Neuronal stem cell (in vitro differentiated cells): ENCODE measurements around the gene ABCB9.

ENCODE experiments used
- DNase-seq: peaks from one replicate; pipeline ENCODE4 v3.0.0-alpha.2; 2013; ENCODE audit warnings: low spot score
- H2AFZ ChIP-seq: one replicate; pipeline ENCODE4 v1.6.1; 2013; ENCODE audit warnings: mild to moderate bottlenecking, low read length, inconsistent platforms
- H2AK5ac ChIP-seq: 2 replicates; pipeline ENCODE4 v1.6.1; 2013; ENCODE audit warnings: low read depth, mild to moderate bottlenecking, inconsistent platforms, low read length, moderate library complexity, mixed read lengths
- H2BK120ac ChIP-seq: 2 replicates; pipeline ENCODE4 v1.6.1; 2013; ENCODE audit warnings: low read depth, mild to moderate bottlenecking, inconsistent platforms, low read length, moderate library complexity, mixed read lengths
- H2BK12ac ChIP-seq: one replicate; pipeline ENCODE4 v1.6.1; 2013; ENCODE audit warnings: low read length, inconsistent platforms
- H2BK15ac ChIP-seq: 2 replicates; pipeline ENCODE4 v1.6.1; 2013; ENCODE audit warnings: mild to moderate bottlenecking, low read length, inconsistent platforms, mixed read lengths
- H2BK5ac ChIP-seq: one replicate; pipeline ENCODE4 v1.6.1; 2013; ENCODE audit warnings: inconsistent platforms, mild to moderate bottlenecking, low read length, moderate library complexity
- H3K14ac ChIP-seq: one replicate; pipeline ENCODE4 v1.6.1; 2013; ENCODE audit warnings: low read length, inconsistent platforms
- H3K18ac ChIP-seq: 2 replicates; pipeline ENCODE4 v1.6.1; 2013; ENCODE audit warnings: low read length, inconsistent platforms
- H3K23ac ChIP-seq: 2 replicates; pipeline ENCODE4 v1.6.1; 2013; ENCODE audit warnings: low read depth, mild to moderate bottlenecking, mixed read lengths, low read length, inconsistent platforms; ENCODE audit not compliant: poor library complexity
- H3K27ac ChIP-seq: replicated peaks from 3 replicates; pipeline ENCODE4 v1.5.1; 2013; ENCODE audit warnings: low read length, inconsistent platforms
- H3K27me3 ChIP-seq, 3 experiments: 2 replicates each; pipeline ENCODE4 v1.6.1; 2013; ENCODE audit warnings: low read length in 3 of 3, mild to moderate bottlenecking in 2 of 3, inconsistent platforms in 1 of 3, low read depth in 1 of 3, mixed read lengths in 1 of 3, moderate library complexity in 1 of 3; ENCODE audit not compliant: control insufficient read depth in 3 of 3, insufficient read depth in 3 of 3
- H3K36me3 ChIP-seq, 2 donors: replicated peaks in 1 of 2; 2 replicates each; pipeline ENCODE4 v1.6.1; 2013; ENCODE audit warnings: low read length in 2 of 2; ENCODE audit not compliant: control insufficient read depth in 2 of 2, insufficient read depth in 2 of 2
- H3K4ac ChIP-seq: 2 replicates; pipeline ENCODE4 v1.6.1; 2013; ENCODE audit warnings: inconsistent platforms, mild to moderate bottlenecking, low read length, moderate library complexity
- H3K4me1 ChIP-seq, 2 donors: 1 replicate in 1 of 2; 2 replicates in 1 of 2; pipeline ENCODE4 v1.6.1; 2013; ENCODE audit warnings: low read length in 2 of 2, low read depth in 1 of 2; ENCODE audit not compliant: control insufficient read depth in 2 of 2, insufficient read depth in 1 of 2
- H3K4me2 ChIP-seq: one replicate; pipeline ENCODE4 v1.6.1; 2013; ENCODE audit warnings: mild to moderate bottlenecking, low read length, inconsistent platforms; ENCODE audit not compliant: insufficient read depth, poor library complexity, severe bottlenecking
- H3K4me3 ChIP-seq, 2 donors: 2 replicates each; pipeline ENCODE4 v1.5.1; 2013; ENCODE audit warnings: low read length in 2 of 2, mild to moderate bottlenecking in 2 of 2, inconsistent platforms in 1 of 2, moderate library complexity in 1 of 2
- H3K79me1 ChIP-seq: one replicate; pipeline ENCODE4 v1.6.1; 2013; ENCODE audit warnings: low read depth, mild to moderate bottlenecking, inconsistent platforms, low read length, moderate library complexity
- H3K9ac ChIP-seq: one replicate; pipeline ENCODE4 v1.6.1; 2013; ENCODE audit warnings: mild to moderate bottlenecking, low read depth, low read length, inconsistent platforms; ENCODE audit not compliant: poor library complexity
- H3K9me3 ChIP-seq, 2 donors: replicated peaks in 1 of 2; 2 replicates each; pipeline versions ENCODE3 to v1.6.1; 2013; ENCODE audit warnings: low read length in 2 of 2, mild to moderate bottlenecking in 2 of 2, inconsistent platforms in 1 of 2, low read depth in 1 of 2, mixed read lengths in 1 of 2, moderate library complexity in 1 of 2; ENCODE audit not compliant: control insufficient read depth in 2 of 2, insufficient read depth in 1 of 2
- H4K8ac ChIP-seq: one replicate; pipeline ENCODE4 v1.6.1; 2013; ENCODE audit warnings: low read depth, mild to moderate bottlenecking, inconsistent platforms, low read length, moderate library complexity
- H4K91ac ChIP-seq: one replicate; pipeline ENCODE4 v1.6.1; 2013; ENCODE audit warnings: low read length, low read depth, mild to moderate bottlenecking, inconsistent platforms; ENCODE audit not compliant: poor library complexity
- WGBS, 2 donors: extraction: QIAGEN DNeasy Blood & Tissue Kit; methylation state at CpG; one replicate each; pipeline ENCODE4 v1.1.7; 2013; ENCODE audit warnings: missing lambda C conversion rate in 2 of 2, mixed read lengths in 1 of 2; ENCODE audit not compliant: insufficient read length in 2 of 2, insufficient replicate concordance in 1 of 2; ENCODE audit errors: extremely low coverage in 2 of 2; 5-methylcytosine and 5-hydroxymethylcytosine counted together

ABCB9 gene

GRCh38 chr12:122978507-122978955, 12.3 kb upstream of the ABCB9 start:
- DNase-seq: no peak
- no peak overlapping the region for H3K4ac ChIP-seq
- H3K4me1 ChIP-seq: peaks cover 18 to 39% of the 10 kb centered on the region in 2 donors
- no CpG with 5 or more reads among the region's 21 CpGs for WGBS, 2 donors
- H2BK120ac ChIP-seq: no peak overlapping the region
- no peaks in the 10 kb centered on the region for H3K9me3 ChIP-seq
- H3K23ac ChIP-seq: peak overlapping the region; percentile 36
- H3K18ac ChIP-seq: peak overlapping the region; percentile 42
- H4K8ac ChIP-seq: no peak overlapping the region
- peak overlapping the region; percentile 14 for H2AK5ac ChIP-seq
- H2BK15ac ChIP-seq: no peak overlapping the region
- H3K27ac ChIP-seq: no peak overlapping the region
- H4K91ac ChIP-seq: no peak overlapping the region
- H3K4me3 ChIP-seq: no peak overlapping the region
- H3K4me2 ChIP-seq: no peak overlapping the region
- peak overlapping the region; percentile 50 for H2BK12ac ChIP-seq
- no peak overlapping the region for H3K14ac ChIP-seq
- no peak overlapping the region for H3K9ac ChIP-seq
- no peak overlapping the region for H2BK5ac ChIP-seq
- no peak overlapping the region for H2AFZ ChIP-seq
- peaks cover 17% of the 10 kb centered on the region for H3K79me1 ChIP-seq
- H3K36me3 ChIP-seq: peaks cover 16 to 48% of the 10 kb centered on the region in 2 donors
- H3K27me3 ChIP-seq: no peaks in the 10 kb centered on the region

GRCh38 chr12:122977655-122978392, 11.6 kb upstream of the ABCB9 start:
- no peak overlapping the region for H3K14ac ChIP-seq
- H3K27me3 ChIP-seq: no peaks in the 10 kb centered on the region
- no peak overlapping the region for H3K4me3 ChIP-seq
- peaks cover 17% of the 10 kb centered on the region for H3K79me1 ChIP-seq
- peaks cover 11 to 41% of the 10 kb centered on the region in 2 donors for H3K36me3 ChIP-seq
- H2AFZ ChIP-seq: no peak overlapping the region
- H2BK5ac ChIP-seq: no peak overlapping the region
- no peaks in the 10 kb centered on the region for H3K9me3 ChIP-seq
- no peak overlapping the region for H3K23ac ChIP-seq
- H3K4me1 ChIP-seq: peaks cover 18 to 32% of the 10 kb centered on the region in 2 donors
- no peak overlapping the region for H3K4ac ChIP-seq
- H3K27ac ChIP-seq: no peak overlapping the region
- no peak for DNase-seq
- no peak overlapping the region for H3K4me2 ChIP-seq
- no peak overlapping the region for H3K18ac ChIP-seq
- no peak overlapping the region for H3K9ac ChIP-seq
- no peak overlapping the region for H2BK12ac ChIP-seq
- no peak overlapping the region for H4K8ac ChIP-seq
- H4K91ac ChIP-seq: no peak overlapping the region
- no peak overlapping the region for H2BK15ac ChIP-seq
- no peak overlapping the region for H2BK120ac ChIP-seq
- peak overlapping the region; percentile 9 for H2AK5ac ChIP-seq
- WGBS, 2 donors: no CpG with 5 or more reads among the region's 9 CpGs

- H2AFZ ChIP-seq: no peak overlapping the region
- no peak overlapping the region for H3K4me2 ChIP-seq
- peak overlapping the region in 1 of 2 donors; percentile 78 for H3K4me3 ChIP-seq
- H3K36me3 ChIP-seq: peaks cover 8 to 34% of the 10 kb centered on the region in 2 donors
- no CpG with 5 or more reads among the region's 6 CpGs for WGBS, 2 donors
- H3K27ac ChIP-seq: no peak overlapping the region
- no peaks in the 10 kb centered on the region for H3K9me3 ChIP-seq
- no peak overlapping the region for H3K4ac ChIP-seq
- no peak overlapping the region for H3K14ac ChIP-seq
- no peak overlapping the region for H2BK5ac ChIP-seq
- no peak overlapping the region for H2BK12ac ChIP-seq
- no peak overlapping the region for H2BK120ac ChIP-seq
- DNase-seq: no peak
- H2BK15ac ChIP-seq: no peak overlapping the region
- H3K9ac ChIP-seq: peak overlapping the region; percentile 44
- no peak overlapping the region for H4K91ac ChIP-seq
- H3K23ac ChIP-seq: peak overlapping the region; percentile 65
- H4K8ac ChIP-seq: no peak overlapping the region
- peaks cover 18 to 26% of the 10 kb centered on the region in 2 donors for H3K4me1 ChIP-seq
- no peaks in the 10 kb centered on the region for H3K27me3 ChIP-seq
- H3K79me1 ChIP-seq: peaks cover 17% of the 10 kb centered on the region
- H3K18ac ChIP-seq: no peak overlapping the region
- H2AK5ac ChIP-seq: no peak overlapping the region
These were observed 10.9 kb upstream of the ABCB9 start for GRCh38 chr12:122977153-122977552.

- peak overlapping the region in 1 of 2 donors; percentile 78 for H3K4me3 ChIP-seq
- H3K23ac ChIP-seq: peak overlapping the region; percentile 65
- H3K9ac ChIP-seq: no peak overlapping the region
- H3K4me2 ChIP-seq: peak overlapping the region; percentile 25
- H2AK5ac ChIP-seq: no peak overlapping the region
- no peaks in the 10 kb centered on the region for H3K9me3 ChIP-seq
- peak overlapping the region; percentile 41 for H2BK12ac ChIP-seq
- no peaks in the 10 kb centered on the region for H3K27me3 ChIP-seq
- no peak overlapping the region for H4K91ac ChIP-seq
- no peak for DNase-seq
- no peak overlapping the region for H2BK5ac ChIP-seq
- peaks cover 5 to 29% of the 10 kb centered on the region in 2 donors for H3K36me3 ChIP-seq
- H4K8ac ChIP-seq: no peak overlapping the region
- H3K18ac ChIP-seq: no peak overlapping the region
- H3K79me1 ChIP-seq: peaks cover 14% of the 10 kb centered on the region
- no peak overlapping the region for H2BK120ac ChIP-seq
- H3K4me1 ChIP-seq: peaks cover 15 to 22% of the 10 kb centered on the region in 2 donors
- no peak overlapping the region for H3K4ac ChIP-seq
- no peak overlapping the region for H3K14ac ChIP-seq
- no peak overlapping the region for H3K27ac ChIP-seq
- peak overlapping the region; percentile 58 for H2BK15ac ChIP-seq
- WGBS, 2 donors: no CpG with 5 or more reads among the region's 15 CpGs
- H2AFZ ChIP-seq: no peak overlapping the region
These were observed 10.3 kb upstream of the ABCB9 start for GRCh38 chr12:122976648-122976975.
